CD4-positive, alpha-beta T cell (primary cell): ENCODE data around the gene HDAC10. TPM values are rescaled to one million over a fixed set of nuclear protein-coding genes. Genes with fewer than 3 reads are reported as not detected.

ENCODE experiments used
- ATAC-seq: fragments of 200-7000 bp; cut with Tn5 transposase; one replicate; pipeline ENCODE4 v1.10.0; 2022; ENCODE audit warnings: mild to moderate bottlenecking; ENCODE audit not compliant: poor library complexity
- CTCF ChIA-PET: fragments of 350-600 bp; sonication (Branson Sonifier 250); formaldehyde crosslinking; loops from one replicate; lab custom pipeline; 2021; ENCODE audit warnings: antibody characterized with exemption, inconsistent platforms; lab: Charles Lee
- POLR2A ChIA-PET: fragments of 350-600 bp; sonication (Branson Sonifier 250); formaldehyde crosslinking; loops from one replicate; lab custom pipeline; 2021; ENCODE audit warnings: antibody characterized with exemption, inconsistent platforms; lab: Charles Lee
- DNase-seq, 14 experiments: peaks; one replicate each; pipeline ENCODE4 v3.0.0-alpha.2; 2013 to 2020; ENCODE audit warnings: mixed read lengths in 2 of 14
- H3K27ac ChIP-seq, 2 donors: one replicate each; pipeline versions ENCODE4 v1.5.1 to v1.7.0; 2013; ENCODE audit warnings: low read length in 2 of 2, low read depth in 1 of 2, mild to moderate bottlenecking in 1 of 2
- H3K27me3 ChIP-seq, 2 experiments: 1 replicate in 1 of 2; 2 replicates in 1 of 2; pipeline versions ENCODE4 v1.6.1 to v1.7.0; 2013; ENCODE audit warnings: low read length in 2 of 2, control low read depth in 1 of 2, mild to moderate bottlenecking in 1 of 2, moderate library complexity in 1 of 2; ENCODE audit not compliant: insufficient read depth in 2 of 2, control insufficient read depth in 1 of 2
- H3K36me3 ChIP-seq: one replicate; pipeline ENCODE4 v1.6.1; 2013; ENCODE audit warnings: low read length, control low read depth; ENCODE audit not compliant: insufficient read depth
- H3K4me1 ChIP-seq: one replicate; pipeline ENCODE4 v1.6.1; 2013; ENCODE audit warnings: low read length, control low read depth; ENCODE audit not compliant: insufficient read depth
- H3K4me3 ChIP-seq: one replicate; pipeline ENCODE4 v1.5.1; 2013; ENCODE audit warnings: mild to moderate bottlenecking, low read length, moderate library complexity
- H3K9me3 ChIP-seq, 2 experiments: 1 replicate in 1 of 2; 2 replicates in 1 of 2; pipeline versions ENCODE4 v1.6.1 to v1.7.0; 2013; ENCODE audit warnings: low read length in 2 of 2, mild to moderate bottlenecking in 2 of 2, control low read depth in 1 of 2, moderate library complexity in 1 of 2; ENCODE audit not compliant: control insufficient read depth in 1 of 2, insufficient read depth in 1 of 2
- H3K27ac Mint-ChIP-seq: one replicate; pipeline ENCODE4 v1.8.0; 2020; ENCODE audit warnings: mixed read lengths
- H3K27me3 Mint-ChIP-seq: one replicate; pipeline ENCODE4 v1.8.0; 2021; ENCODE audit warnings: mixed read lengths
- H3K36me3 Mint-ChIP-seq: one replicate; pipeline ENCODE4 v1.8.0; 2021; ENCODE audit warnings: low read depth, mixed read lengths
- H3K4me1 Mint-ChIP-seq: one replicate; pipeline ENCODE4 v1.8.0; 2021; ENCODE audit warnings: low read depth, mixed read lengths
- H3K4me3 Mint-ChIP-seq: one replicate; pipeline ENCODE4 v1.8.0; 2020; ENCODE audit warnings: mild to moderate bottlenecking, mixed read lengths
- H3K9me3 Mint-ChIP-seq: one replicate; pipeline ENCODE4 v1.8.0; 2020; ENCODE audit warnings: mixed read lengths
- intact Hi-C, 2 experiments: fragments of 100-400 bp; cut with DNase I in 1 of 2; cut with micrococcal nuclease in 1 of 2; formaldehyde crosslinking; loops; one replicate each; pipeline versions ENCODE4 v1.15.1 to v1.9.0; 2023 to 2025; cut with DNase I, micrococcal nuclease
- total RNA-seq, 174 experiments: library from RNA in 2 of 174; stranded (reverse) in 2 of 174; gene quantifications; one replicate each; pipeline ENCODE4 v1.2.3 and lab custom pipeline; 2021 to 2026
- TF ChIP-seq, protein P1 (sequence below): fragments of 200-600 bp; IDR thresholded peaks from one replicate; pipeline ENCODE4 v1.8.0; 2022; ENCODE audit warnings: antibody characterized with exemption, mild to moderate bottlenecking

HDAC10 gene
- total RNA-seq, 2 experiments from 2014 or later, result 87.3 to 88.7 TPM

DNA sequence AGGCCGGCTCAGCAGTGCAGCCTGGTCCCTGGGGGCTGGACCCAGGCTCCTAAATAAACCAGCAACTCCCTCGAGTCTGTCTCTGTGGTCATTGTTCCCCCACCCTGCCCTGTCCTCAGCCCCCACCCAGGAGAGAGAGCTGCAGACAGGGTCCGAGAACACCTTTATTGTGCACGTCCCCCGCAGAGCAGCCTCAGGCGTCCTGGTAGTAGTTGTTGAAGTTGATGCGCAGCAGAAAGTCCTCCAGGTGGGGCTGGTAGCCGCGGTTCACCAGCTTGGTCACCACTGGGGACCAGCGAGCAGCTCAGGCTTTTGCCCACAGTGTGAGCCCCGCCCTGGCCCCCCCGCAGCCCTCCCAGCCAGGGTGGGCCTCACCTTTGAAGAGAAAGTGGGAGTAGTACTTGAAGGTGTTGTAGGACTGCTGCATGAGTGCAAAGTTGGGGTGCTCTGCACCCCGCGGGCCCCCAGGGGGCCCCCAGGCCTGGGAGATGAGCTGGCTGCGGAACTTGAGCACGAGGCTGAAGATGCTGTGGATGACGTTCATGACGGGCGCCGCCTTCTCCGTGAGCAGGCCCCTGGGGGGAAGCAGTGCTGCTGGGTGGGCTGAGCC is 33.4 kb downstream of the HDAC10 start:
- Histone ChIP-seq H3K27ac (no peak overlapping the region), H3K4me1 (no peaks in the 10 kb centered on the region), H3K27me3 (no peaks in the 10 kb centered on the region), H3K9me3 (no peaks in the 10 kb centered on the region), H3K4me3 (no peak overlapping the region), H3K36me3 (peaks cover 75% of the 10 kb centered on the region)
- TF ChIP-seq, protein P1, sequence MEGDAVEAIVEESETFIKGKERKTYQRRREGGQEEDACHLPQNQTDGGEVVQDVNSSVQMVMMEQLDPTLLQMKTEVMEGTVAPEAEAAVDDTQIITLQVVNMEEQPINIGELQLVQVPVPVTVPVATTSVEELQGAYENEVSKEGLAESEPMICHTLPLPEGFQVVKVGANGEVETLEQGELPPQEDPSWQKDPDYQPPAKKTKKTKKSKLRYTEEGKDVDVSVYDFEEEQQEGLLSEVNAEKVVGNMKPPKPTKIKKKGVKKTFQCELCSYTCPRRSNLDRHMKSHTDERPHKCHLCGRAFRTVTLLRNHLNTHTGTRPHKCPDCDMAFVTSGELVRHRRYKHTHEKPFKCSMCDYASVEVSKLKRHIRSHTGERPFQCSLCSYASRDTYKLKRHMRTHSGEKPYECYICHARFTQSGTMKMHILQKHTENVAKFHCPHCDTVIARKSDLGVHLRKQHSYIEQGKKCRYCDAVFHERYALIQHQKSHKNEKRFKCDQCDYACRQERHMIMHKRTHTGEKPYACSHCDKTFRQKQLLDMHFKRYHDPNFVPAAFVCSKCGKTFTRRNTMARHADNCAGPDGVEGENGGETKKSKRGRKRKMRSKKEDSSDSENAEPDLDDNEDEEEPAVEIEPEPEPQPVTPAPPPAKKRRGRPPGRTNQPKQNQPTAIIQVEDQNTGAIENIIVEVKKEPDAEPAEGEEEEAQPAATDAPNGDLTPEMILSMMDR, result no peak
- intact Hi-C loops, result no loop called here
- Mint-ChIP-seq H3K4me1 (peaks cover 9% of the 10 kb centered on the region), H3K4me3 (peak overlapping the region; percentile 15), H3K36me3 (peaks cover 78% of the 10 kb centered on the region), H3K27ac (no peak overlapping the region), H3K9me3 (no peaks in the 10 kb centered on the region), H3K27me3 (no peaks in the 10 kb centered on the region)
- CTCF ChIA-PET, result no interaction called here
- ATAC-seq (no peak), DNase-seq (no peak)
- POLR2A ChIA-PET, result no interaction called here

DNA sequence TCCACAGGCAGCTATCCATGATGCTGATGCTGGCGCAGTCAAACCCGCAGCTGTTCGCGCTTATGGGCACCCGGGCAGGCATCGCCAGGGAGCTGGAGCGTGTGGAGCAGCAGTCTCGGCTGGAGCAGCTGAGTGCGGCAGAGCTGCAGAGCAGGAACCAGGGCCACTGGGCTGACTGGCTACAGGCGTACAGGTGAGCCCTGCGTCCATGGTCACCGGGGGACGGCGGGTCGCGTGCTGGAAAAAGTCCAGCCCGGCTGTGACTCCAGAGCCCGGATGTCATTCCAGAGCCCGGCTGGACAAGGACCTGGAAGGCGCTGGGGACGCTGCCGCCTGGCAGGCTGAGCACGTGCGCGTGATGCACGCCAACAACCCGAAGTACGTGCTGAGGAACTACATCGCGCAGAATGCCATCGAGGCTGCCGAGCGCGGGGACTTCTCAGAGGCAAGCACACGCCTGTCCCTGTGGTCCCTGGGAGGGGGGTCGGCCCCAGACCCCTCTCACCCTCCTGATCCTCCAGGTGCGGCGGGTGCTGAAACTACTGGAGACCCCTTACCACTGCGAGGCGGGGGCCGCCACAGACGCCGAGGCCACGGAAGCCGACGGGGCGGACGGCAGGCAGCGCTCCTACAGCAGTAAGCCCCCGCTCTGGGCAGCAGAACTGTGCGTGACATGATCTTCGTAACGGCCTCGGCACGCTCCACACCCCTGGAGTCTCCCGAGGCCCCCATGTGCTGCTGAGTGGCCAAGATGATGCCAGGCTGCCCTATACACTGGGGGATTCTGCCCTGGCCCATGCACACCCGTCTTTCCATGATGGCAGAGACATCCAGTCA is 34.2 kb downstream of the HDAC10 start:
- peak in 1 of 14 experiments; percentile 37 for DNase-seq

DNA sequence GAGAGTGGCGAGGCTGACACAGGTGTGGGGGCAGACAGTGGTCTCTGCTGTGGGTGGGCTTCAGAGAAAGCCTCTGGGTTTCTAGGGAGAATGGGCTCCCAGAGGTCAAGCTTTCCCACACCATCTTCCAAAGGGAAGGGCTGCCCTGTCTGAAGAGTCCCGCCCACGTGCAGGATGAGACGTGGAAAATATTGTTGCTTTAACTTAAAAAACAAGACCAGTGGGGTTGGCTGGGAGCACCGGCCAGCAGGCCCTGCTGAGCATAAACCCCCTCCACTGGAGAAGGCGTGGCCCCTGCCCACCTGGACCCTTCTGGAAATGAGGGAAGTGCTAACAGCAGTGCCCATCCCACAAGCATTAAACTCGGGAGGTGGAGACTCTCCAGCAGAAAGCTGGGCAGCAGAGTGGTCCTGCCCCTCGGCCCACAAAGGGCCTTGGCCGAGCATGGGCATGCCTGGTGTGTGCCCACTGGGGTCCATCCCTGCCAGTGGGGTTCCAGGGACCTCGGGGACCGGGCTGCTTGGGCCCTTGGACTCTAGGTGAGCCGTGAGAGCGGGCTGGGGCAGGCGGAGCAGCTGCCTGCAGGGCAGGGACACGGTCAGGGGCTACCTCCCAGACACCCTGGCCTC is 34.9 kb downstream of the HDAC10 start:
- Mint-ChIP-seq H3K4me1 (peaks cover 15% of the 10 kb centered on the region), H3K27ac (no peak overlapping the region), H3K27me3 (no peaks in the 10 kb centered on the region), H3K4me3 (no peak overlapping the region), H3K36me3 (peaks cover 79% of the 10 kb centered on the region), H3K9me3 (no peaks in the 10 kb centered on the region)
- TF ChIP-seq, protein P1, result no peak
- H3K9me3 ChIP-seq, result no peaks in the 10 kb centered on the region
- no peak for ATAC-seq
- peak in 1 of 14 experiments; percentile 30 for DNase-seq
- ChIA-PET CTCF (no interaction called here), POLR2A (interaction anchor here (0.9 kb wide), 1 partner anchor 25 kb away, joined by 3 read pairs; no protein-coding TSS in a partner anchor)
- H3K4me3 ChIP-seq, result no peak overlapping the region
- no peaks in the 10 kb centered on the region for H3K27me3 ChIP-seq
- peaks cover 72% of the 10 kb centered on the region for H3K36me3 ChIP-seq
- no peak overlapping the region for H3K27ac ChIP-seq
- no peaks in the 10 kb centered on the region for H3K4me1 ChIP-seq
- intact Hi-C loops, result no loop called here

More for the DNA sequence above, 34.2 kb downstream of the HDAC10 start:
- Mint-ChIP-seq H3K9me3 (no peaks in the 10 kb centered on the region), H3K36me3 (peaks cover 78% of the 10 kb centered on the region), H3K4me3 (peak overlapping the region; percentile 15), H3K27me3 (no peaks in the 10 kb centered on the region), H3K27ac (no peak overlapping the region), H3K4me1 (peaks cover 15% of the 10 kb centered on the region)
- Histone ChIP-seq H3K4me3 (no peak overlapping the region), H3K27me3 (no peaks in the 10 kb centered on the region), H3K9me3 (no peaks in the 10 kb centered on the region), H3K4me1 (no peaks in the 10 kb centered on the region), H3K36me3 (peaks cover 75% of the 10 kb centered on the region), H3K27ac (no peak overlapping the region)
- TF ChIP-seq, protein P1, result no peak
- ATAC-seq, result no peak
- intact Hi-C loops, result no loop called here
- ChIA-PET CTCF (no interaction called here), POLR2A (no interaction called here)
